HFFc6 (cell line): ENCODE measurements around the gene ATAD2B. TPM values are rescaled to one million over a fixed set of nuclear protein-coding genes. Genes with fewer than 3 reads are reported as not detected.

Experiments
- DNase-seq: peaks from one replicate; pipeline ENCODE4 v3.0.0-alpha.2; 2018
- H3K27ac Mint-ChIP-seq: 2 replicates; pipeline ENCODE4 v1.8.0; 2020; ENCODE audit warnings: mild to moderate bottlenecking, mixed read lengths
- H3K27me3 Mint-ChIP-seq: 2 replicates; pipeline ENCODE4 v1.8.0; 2021; ENCODE audit warnings: mild to moderate bottlenecking, moderate library complexity, mixed read lengths; ENCODE audit not compliant: insufficient read depth
- H3K36me3 Mint-ChIP-seq: 2 replicates; pipeline ENCODE4 v1.8.0; 2021; ENCODE audit warnings: low read depth, mixed read lengths
- H3K4me1 Mint-ChIP-seq: 2 replicates; pipeline ENCODE4 v1.8.0; 2020; ENCODE audit warnings: low read depth, mixed read lengths
- H3K4me3 Mint-ChIP-seq: 2 replicates; pipeline ENCODE4 v1.8.0; 2020; ENCODE audit warnings: mild to moderate bottlenecking, moderate library complexity, mixed read lengths
- H3K9me3 Mint-ChIP-seq: 2 replicates; pipeline ENCODE4 v1.8.0; 2020; ENCODE audit warnings: mild to moderate bottlenecking, mixed read lengths
- CTCF ChIP-seq: fragments of 200-600 bp; sonication (generic); IDR thresholded peaks from 2 replicates; pipeline ENCODE4 v1.5.0; 2021; ENCODE audit warnings: antibody characterized with exemption, mild to moderate bottlenecking
- total RNA-seq, 6 experiments: library from RNA; stranded (reverse); fragmentation: NEBNext Ultra II Directional; extraction: Animal tissue kit (Norgen Biotek cat#: 25700); gene quantifications; 2 replicates in 1 of 6; 3 replicates in 5 of 6; pipeline ENCODE4 v1.2.3, GENCODE V29; 2021

The ATAD2B gene
- total RNA-seq, 6 experiments from 2014 or later: 4.8 to 6.1 (median 4.9) TPM

GRCh38 chr2:23900133-23900532, 26.8 kb downstream of the ATAD2B start:
- Mint-ChIP-seq H3K27me3 (no peaks in the 10 kb centered on the region), H3K9me3 (no peaks in the 10 kb centered on the region), H3K27ac (peak overlapping the region; percentile 78), H3K36me3 (no peaks in the 10 kb centered on the region), H3K4me1 (peaks cover 44% of the 10 kb centered on the region), H3K4me3 (peak overlapping the region; percentile 75)
- no peak for TF ChIP-seq CTCF
- DNase-seq: no peak

GRCh38 chr2:23871206-23871605, 55.7 kb downstream of the ATAD2B start:
- Mint-ChIP-seq H3K4me3 (no peak overlapping the region), H3K9me3 (no peaks in the 10 kb centered on the region), H3K27me3 (no peaks in the 10 kb centered on the region), H3K4me1 (no peaks in the 10 kb centered on the region), H3K36me3 (peaks cover 15% of the 10 kb centered on the region), H3K27ac (no peak overlapping the region)
- no peak for TF ChIP-seq CTCF
- no peak for DNase-seq

- H3K27me3 Mint-ChIP-seq: no peaks in the 10 kb centered on the region
- H3K27ac Mint-ChIP-seq: no peak overlapping the region
- peaks cover 14% of the 10 kb centered on the region for H3K36me3 Mint-ChIP-seq
- H3K9me3 Mint-ChIP-seq: no peaks in the 10 kb centered on the region
- DNase-seq: no peak
- H3K4me1 Mint-ChIP-seq: no peaks in the 10 kb centered on the region
- no peak overlapping the region for H3K4me3 Mint-ChIP-seq
- no peak for TF ChIP-seq CTCF
Observed at GRCh38 chr2:23867449-23867848, 59.5 kb downstream of the ATAD2B start.

GRCh38 chr2:23862716-23863426, 64.1 kb downstream of the ATAD2B start:
- DNase-seq: no peak
- no peak for TF ChIP-seq CTCF
- peaks cover 10% of the 10 kb centered on the region for H3K4me1 Mint-ChIP-seq
- H3K27me3 Mint-ChIP-seq: no peaks in the 10 kb centered on the region
- H3K9me3 Mint-ChIP-seq: no peaks in the 10 kb centered on the region
- H3K4me3 Mint-ChIP-seq: no peak overlapping the region
- peaks cover 23% of the 10 kb centered on the region for H3K36me3 Mint-ChIP-seq
- H3K27ac Mint-ChIP-seq: no peak overlapping the region

- H3K4me1 Mint-ChIP-seq: peaks cover 10% of the 10 kb centered on the region
- H3K9me3 Mint-ChIP-seq: no peaks in the 10 kb centered on the region
- H3K36me3 Mint-ChIP-seq: peaks cover 17% of the 10 kb centered on the region
- no peak overlapping the region for H3K4me3 Mint-ChIP-seq
- no peak for TF ChIP-seq CTCF
- no peak overlapping the region for H3K27ac Mint-ChIP-seq
- DNase-seq: no peak
- H3K27me3 Mint-ChIP-seq: no peaks in the 10 kb centered on the region
Observed at GRCh38 chr2:23861952-23862351, 65.0 kb downstream of the ATAD2B start.
